ENCODE measurements around the gene HOXA3.

DNA sequence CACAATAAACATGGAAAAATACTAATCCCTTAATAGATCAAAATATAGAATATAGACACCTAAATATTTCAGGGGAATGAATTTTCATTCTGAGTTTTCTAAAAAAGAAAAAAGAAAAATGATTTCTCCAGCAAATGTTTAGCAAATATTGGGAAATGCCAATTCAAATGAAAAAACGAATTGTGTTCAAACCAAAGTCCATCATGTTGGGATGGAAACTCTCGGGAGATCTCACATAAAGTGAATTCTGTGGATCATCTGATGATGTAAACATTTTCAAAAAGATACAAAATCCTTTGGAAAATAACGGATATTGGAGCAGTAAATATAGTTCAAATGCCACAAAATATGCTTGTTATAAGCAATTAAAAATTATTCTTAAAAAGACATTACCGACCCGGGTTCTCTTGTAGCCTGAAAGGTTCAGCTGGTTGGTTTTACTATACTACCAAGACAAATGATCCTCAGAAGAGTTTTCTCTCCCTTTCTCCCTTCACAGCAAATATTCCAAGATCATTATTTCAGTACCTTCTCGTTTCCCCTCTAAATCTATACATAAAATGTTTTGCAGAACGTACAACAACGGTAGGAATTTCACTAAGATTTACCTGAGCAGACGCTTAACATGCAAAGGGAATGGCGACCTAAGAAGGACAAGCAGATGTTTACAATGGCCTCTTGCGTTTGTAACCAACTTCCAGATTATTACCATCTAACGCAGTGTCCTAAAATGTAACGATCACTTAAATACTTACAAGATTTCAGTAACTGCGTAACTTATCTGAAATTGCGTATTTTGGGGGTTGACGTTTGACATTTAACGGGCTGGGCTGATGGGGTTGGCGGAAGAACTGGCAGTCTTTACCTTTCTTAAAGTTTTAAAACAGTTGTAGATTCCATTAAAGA, 45.0 kb upstream of the HOXA3 start:
- TF ChIP-seq, protein P1, sequence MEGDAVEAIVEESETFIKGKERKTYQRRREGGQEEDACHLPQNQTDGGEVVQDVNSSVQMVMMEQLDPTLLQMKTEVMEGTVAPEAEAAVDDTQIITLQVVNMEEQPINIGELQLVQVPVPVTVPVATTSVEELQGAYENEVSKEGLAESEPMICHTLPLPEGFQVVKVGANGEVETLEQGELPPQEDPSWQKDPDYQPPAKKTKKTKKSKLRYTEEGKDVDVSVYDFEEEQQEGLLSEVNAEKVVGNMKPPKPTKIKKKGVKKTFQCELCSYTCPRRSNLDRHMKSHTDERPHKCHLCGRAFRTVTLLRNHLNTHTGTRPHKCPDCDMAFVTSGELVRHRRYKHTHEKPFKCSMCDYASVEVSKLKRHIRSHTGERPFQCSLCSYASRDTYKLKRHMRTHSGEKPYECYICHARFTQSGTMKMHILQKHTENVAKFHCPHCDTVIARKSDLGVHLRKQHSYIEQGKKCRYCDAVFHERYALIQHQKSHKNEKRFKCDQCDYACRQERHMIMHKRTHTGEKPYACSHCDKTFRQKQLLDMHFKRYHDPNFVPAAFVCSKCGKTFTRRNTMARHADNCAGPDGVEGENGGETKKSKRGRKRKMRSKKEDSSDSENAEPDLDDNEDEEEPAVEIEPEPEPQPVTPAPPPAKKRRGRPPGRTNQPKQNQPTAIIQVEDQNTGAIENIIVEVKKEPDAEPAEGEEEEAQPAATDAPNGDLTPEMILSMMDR (conservative IDR thresholded peaks at IDR 0.05; ENCODE audit: low read depth, low read length) = no peak
- TF ChIP-seq EZH2phosphoT487 (IDR thresholded peaks at IDR 0.05; ENCODE audit: borderline replicate concordance, low read length) (no peak), EZH2 (IDR thresholded peaks at IDR 0.05; ENCODE audit: low read length, unreplicated experiment) (no peak)

All from PC-3 (cell line).